ENCODE data around the gene KCP. TPM values are rescaled to one million over a fixed set of nuclear protein-coding genes. Genes with fewer than 3 reads are reported as not detected.

KCP gene
- total RNA-seq, 1 donor from 2014 or later = 1.3 TPM

DNA sequence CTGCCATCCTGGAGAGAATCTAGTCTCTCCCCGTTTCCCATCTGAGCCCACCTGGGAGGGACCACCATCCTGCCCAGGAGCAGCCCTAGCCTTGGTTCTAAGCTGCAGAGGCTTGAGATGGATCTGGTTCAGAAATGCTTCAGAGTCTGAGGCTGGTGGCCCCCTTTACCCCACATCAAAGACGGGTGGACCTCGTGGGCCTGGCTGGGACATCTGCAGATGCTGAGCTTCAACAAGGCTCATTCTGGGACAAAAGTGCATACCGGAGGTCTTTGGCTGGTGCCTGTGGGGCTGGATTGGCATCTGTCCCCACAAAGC lies 22.3 kb upstream of the KCP start:
- no peaks in the 10 kb centered on the region for H3K9me3 ChIP-seq
- no peak overlapping the region for H3K27ac ChIP-seq
- DNase-seq = no peak
- no peak overlapping the region for H3K4me3 ChIP-seq
- ATAC-seq = no peak
- peaks cover under 1% of the 10 kb centered on the region for H3K27me3 ChIP-seq
- H3K4me1 ChIP-seq = peaks cover 3% of the 10 kb centered on the region
- TF ChIP-seq, protein P1, sequence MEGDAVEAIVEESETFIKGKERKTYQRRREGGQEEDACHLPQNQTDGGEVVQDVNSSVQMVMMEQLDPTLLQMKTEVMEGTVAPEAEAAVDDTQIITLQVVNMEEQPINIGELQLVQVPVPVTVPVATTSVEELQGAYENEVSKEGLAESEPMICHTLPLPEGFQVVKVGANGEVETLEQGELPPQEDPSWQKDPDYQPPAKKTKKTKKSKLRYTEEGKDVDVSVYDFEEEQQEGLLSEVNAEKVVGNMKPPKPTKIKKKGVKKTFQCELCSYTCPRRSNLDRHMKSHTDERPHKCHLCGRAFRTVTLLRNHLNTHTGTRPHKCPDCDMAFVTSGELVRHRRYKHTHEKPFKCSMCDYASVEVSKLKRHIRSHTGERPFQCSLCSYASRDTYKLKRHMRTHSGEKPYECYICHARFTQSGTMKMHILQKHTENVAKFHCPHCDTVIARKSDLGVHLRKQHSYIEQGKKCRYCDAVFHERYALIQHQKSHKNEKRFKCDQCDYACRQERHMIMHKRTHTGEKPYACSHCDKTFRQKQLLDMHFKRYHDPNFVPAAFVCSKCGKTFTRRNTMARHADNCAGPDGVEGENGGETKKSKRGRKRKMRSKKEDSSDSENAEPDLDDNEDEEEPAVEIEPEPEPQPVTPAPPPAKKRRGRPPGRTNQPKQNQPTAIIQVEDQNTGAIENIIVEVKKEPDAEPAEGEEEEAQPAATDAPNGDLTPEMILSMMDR (IDR thresholded peaks at IDR 0.05) = no peak
- H3K36me3 ChIP-seq = no peaks in the 10 kb centered on the region
- intact Hi-C loops (cut with DNase I) = no loop called here

DNA sequence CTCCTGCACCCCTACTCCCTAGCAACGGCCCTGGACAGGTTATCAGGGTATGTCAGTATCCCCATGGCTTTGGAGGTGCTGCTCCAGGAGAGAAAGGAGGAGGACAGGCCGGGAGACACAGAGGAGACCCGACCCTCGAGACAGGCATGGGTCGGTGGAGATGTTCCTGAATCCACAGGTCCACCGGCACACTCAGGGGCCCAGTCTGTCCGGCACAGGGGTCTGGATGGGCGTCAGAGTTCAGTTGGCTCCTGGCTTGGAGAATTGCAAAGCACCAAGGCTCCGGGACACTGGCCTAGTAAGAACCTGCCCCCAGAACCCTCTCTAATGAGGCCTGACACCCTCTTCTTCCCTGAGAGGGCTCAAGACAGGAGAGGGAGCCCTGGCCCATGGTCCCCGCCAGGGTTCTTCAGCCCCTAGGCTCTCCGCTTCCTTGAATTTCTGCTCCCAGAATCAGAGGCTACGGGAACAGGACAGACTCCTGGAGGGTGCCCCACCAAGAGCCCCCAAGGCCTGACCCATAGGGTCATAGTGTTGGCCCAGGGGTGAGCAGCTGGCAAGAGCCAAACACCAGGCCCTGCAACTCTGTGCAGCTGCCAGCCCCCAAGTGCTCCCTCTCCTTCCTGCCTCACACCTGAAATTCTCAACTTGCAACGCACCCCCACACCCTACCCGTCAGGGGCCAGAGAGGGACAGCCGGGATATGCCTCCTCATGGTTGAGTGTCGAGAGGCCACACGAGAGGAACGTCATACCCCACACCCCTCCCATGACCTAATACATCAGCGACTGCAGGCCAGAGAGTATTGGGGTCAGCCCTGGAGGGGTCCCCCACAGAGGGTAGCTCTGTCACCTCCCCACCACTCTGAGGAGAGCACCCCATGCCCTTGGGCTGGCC lies 21.7 kb upstream of the KCP start:
- ATAC-seq = no peak
- TF ChIP-seq, protein P1 (IDR thresholded peaks at IDR 0.05) = no peak
- H3K36me3 ChIP-seq = no peaks in the 10 kb centered on the region
- no peak overlapping the region for H3K4me3 ChIP-seq
- DNase-seq = peak; percentile 47
- no peak overlapping the region for H3K27ac ChIP-seq
- H3K9me3 ChIP-seq = no peaks in the 10 kb centered on the region
- H3K27me3 ChIP-seq = no peaks in the 10 kb centered on the region
- intact Hi-C loops (cut with DNase I) = no loop called here
- peaks cover 3% of the 10 kb centered on the region for H3K4me1 ChIP-seq

DNA sequence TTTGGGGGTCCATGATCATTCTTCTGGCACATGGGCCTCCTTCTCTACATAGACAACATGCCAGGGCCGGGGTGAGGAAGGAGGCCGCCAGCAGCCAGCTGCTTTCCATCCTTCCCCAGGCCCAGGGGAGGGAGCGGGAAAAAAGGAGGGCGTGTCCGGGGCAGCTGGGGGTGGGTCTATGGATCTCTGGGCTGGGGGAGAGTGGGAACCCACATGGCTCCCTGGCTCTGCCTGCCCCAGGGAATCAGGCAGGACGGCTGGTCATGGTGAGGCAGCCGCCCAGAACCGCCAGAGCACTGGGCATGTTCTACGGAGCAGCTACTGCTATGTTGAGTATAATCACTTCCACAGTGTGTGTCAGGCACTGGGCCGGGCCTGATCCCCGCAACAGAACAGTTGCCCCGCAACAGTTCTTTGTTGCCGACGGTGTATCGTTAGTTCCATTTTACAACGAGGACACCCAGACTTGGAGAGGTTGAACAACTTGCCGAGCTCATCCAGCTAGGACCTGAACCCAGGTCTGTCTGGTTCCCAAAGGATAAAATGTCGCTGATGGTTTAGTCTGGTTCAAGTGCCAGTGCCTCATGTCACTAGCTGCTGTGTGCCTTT lies 20.8 kb upstream of the KCP start:
- intact Hi-C loops (cut with DNase I) = no loop called here
- Histone ChIP-seq H3K9me3 (no peaks in the 10 kb centered on the region), H3K27ac (no peak overlapping the region), H3K4me3 (no peak overlapping the region), H3K36me3 (no peaks in the 10 kb centered on the region), H3K4me1 (peaks cover 3% of the 10 kb centered on the region), H3K27me3 (no peaks in the 10 kb centered on the region)
- DNase-seq (peak; percentile 59), ATAC-seq (no peak)
- TF ChIP-seq, protein P1 (IDR thresholded peaks at IDR 0.05) = no peak

DNA sequence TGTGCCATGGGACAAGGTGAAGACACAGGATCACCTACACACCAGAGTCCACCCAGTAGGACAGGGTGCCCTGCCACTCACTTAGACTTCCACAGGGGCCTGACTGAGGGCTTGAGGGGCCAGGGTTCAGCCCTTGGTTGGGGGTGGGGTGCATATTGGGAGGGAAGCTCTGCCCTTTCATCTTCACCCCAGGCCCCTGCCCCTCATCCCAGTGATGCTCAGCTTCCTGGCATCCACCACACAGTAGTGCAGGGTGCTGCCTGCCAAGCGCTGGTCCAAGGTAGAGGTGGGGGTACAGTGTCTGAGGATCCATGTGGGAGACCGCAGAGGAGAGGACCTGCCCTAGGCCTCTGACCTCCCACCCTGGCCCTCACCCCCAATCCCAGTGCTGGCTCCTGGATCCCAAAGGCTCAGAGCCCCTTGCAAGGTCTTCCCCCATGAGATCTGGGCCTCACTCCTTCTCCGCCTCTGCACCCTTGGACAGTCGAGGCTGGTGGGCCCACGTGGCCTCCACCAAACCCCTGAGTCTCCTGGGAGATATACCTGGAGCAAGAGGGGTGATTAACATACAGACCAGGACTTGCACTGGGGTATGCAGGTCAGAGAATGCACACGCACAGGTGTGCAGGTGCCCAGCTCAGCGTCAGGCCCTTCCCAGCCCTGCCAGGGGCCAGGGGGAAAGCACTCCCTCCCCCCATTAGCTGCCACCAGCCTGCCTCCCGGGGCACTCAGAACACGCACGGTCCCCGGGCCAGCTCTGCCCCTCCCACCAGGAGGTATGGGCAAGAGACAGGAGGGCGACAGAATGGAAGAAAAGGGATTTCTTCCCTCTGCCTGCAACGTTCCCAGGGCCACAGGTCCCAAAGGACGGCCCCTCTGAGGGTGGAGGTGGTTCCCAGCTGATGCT lies 18.6 kb upstream of the KCP start:
- no peak for ATAC-seq

DNA sequence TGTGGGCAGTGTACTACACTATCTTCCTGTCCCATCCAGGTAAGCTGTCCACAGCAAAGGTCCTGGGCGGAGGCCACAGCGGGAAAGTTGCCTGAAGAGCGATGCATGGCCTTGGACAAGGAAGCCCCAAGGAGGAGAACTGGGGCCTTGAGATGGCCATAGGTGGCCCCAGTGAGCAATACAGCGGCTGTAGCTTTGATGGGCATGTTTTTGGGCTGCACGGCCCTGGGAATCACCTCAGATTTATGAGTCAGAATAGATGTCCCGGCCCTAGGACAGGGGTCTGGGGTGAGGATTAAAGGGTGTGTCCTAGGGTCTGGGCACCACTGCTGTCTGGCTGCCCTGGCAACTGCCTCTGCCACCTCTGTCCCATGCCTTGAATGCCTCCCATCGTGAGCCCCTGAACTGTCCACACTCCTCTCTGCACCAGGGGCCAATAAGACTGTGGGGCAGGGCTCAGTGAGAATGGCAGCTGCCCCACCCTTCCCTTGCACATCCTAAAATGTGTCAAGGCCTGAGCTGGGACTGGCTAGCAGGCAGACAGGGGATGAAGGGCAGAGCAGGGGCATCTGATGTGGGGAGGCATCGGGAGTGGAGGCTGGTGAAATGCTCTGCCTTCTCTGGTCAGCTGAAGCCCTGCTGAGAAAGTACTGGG lies 17.8 kb upstream of the KCP start:
- Histone ChIP-seq H3K27me3 (no peaks in the 10 kb centered on the region), H3K4me1 (peaks cover 3% of the 10 kb centered on the region), H3K9me3 (no peaks in the 10 kb centered on the region), H3K4me3 (no peak overlapping the region), H3K36me3 (no peaks in the 10 kb centered on the region), H3K27ac (no peak overlapping the region)
- intact Hi-C loops (cut with DNase I) = no loop called here
- TF ChIP-seq, protein P1 (IDR thresholded peaks at IDR 0.05) = no peak
- ATAC-seq (no peak), DNase-seq (no peak)

More for the DNA sequence above, 18.6 kb upstream of the KCP start:
- no peak overlapping the region for H3K4me3 ChIP-seq
- H3K9me3 ChIP-seq = no peaks in the 10 kb centered on the region
- TF ChIP-seq, protein P1 (IDR thresholded peaks at IDR 0.05) = no peak
- H3K4me1 ChIP-seq = peaks cover 3% of the 10 kb centered on the region
- H3K27ac ChIP-seq = no peak overlapping the region
- intact Hi-C loops (cut with DNase I) = no loop called here
- no peaks in the 10 kb centered on the region for H3K27me3 ChIP-seq
- peak; percentile 46 for DNase-seq
- H3K36me3 ChIP-seq = no peaks in the 10 kb centered on the region

Measured in upper lobe of right lung (tissue), 1 donor.